HL-60 (cell line): ENCODE results near the gene MDH1.

ENCODE experiments used
- DNase-seq, 2 experiments: peaks; one replicate each; pipeline ENCODE4 v3.0.0-alpha.2; 2010 to 2020; ENCODE audit warnings: low read depth in 1 of 2, low spot score in 1 of 2
- H3K27ac ChIP-seq: fragments of 250-450 bp; sonication (Bioruptor Pico); replicated peaks from 2 replicates; pipeline ENCODE4 v1.5.1; 2020; ENCODE audit warnings: mild to moderate bottlenecking, moderate library complexity
- H3K27me3 ChIP-seq: fragments of 250-450 bp; sonication (Bioruptor Pico); 2 replicates; pipeline ENCODE4 v1.5.1; 2021; ENCODE audit warnings: mild to moderate bottlenecking, moderate library complexity; ENCODE audit not compliant: insufficient read depth, poor library complexity, severe bottlenecking
- H3K4me3 ChIP-seq: replicated peaks from 2 replicates; pipeline ENCODE4 v1.5.1; 2011; ENCODE audit warnings: mild to moderate bottlenecking, control low read depth, low read length; ENCODE audit not compliant: insufficient read depth
- GABPA ChIP-seq: IDR thresholded peaks from 2 replicates; pipeline ENCODE4 v1.6.1; 2012; ENCODE audit warnings: low read depth
- POLR2AphosphoS5 ChIP-seq: IDR thresholded peaks from 2 replicates; pipeline ENCODE4 v1.6.1; 2012; ENCODE audit warnings: low read depth
- REST ChIP-seq: IDR thresholded peaks from 2 replicates; pipeline ENCODE4 v1.6.1; 2012; ENCODE audit warnings: low read depth; ENCODE audit not compliant: insufficient replicate concordance
- SPI1 ChIP-seq: IDR thresholded peaks from 2 replicates; pipeline ENCODE4 v1.6.1; 2012; ENCODE audit warnings: low read depth, mild to moderate bottlenecking, borderline replicate concordance
- TF ChIP-seq, protein P1 (sequence below): IDR thresholded peaks from one replicate; pipeline ENCODE4 v1.5.1; 2011; ENCODE audit warnings: low read length, control low read depth, inconsistent platforms; ENCODE audit not compliant: insufficient read depth

The MDH1 gene

DNA sequence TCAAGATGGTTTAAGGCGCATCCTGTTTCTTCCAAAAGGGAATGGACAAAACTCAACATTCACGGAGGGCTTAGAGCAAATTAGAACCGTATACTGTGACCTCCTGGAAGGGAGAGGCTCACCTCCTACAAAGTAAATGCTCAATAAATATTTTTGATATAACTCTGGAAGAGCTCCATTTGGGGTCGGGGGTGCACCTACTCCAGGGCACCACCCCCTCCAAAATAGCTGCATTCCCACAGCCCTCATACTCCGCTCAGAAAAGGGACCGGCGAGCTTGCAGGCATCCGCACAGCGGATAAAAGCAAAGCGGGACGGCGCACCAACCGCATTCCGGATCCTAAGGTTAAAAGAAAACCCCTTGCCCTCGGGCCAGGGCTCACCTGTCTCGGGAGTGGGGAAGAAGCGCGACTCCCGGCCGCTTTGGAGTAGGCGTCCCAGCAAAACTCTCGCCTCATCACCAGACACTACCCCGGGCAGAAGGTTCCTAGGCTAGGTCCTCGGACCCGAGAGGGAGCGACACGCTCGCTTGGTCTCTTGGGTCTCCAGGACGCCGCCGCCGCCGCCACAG, 864 bp upstream of the MDH1 start:
- DNase-seq, result no peak
- no peaks in the 10 kb centered on the region for H3K27me3 ChIP-seq
- peak overlapping the region; percentile 90 for H3K4me3 ChIP-seq
- H3K27ac ChIP-seq, result peak overlapping the region; percentile 88
- TF ChIP-seq GABPA, result peak; percentile 77
- TF ChIP-seq REST, result peak; percentile 3
- TF ChIP-seq SPI1, result no peak
- no peak for TF ChIP-seq POLR2AphosphoS5

DNA sequence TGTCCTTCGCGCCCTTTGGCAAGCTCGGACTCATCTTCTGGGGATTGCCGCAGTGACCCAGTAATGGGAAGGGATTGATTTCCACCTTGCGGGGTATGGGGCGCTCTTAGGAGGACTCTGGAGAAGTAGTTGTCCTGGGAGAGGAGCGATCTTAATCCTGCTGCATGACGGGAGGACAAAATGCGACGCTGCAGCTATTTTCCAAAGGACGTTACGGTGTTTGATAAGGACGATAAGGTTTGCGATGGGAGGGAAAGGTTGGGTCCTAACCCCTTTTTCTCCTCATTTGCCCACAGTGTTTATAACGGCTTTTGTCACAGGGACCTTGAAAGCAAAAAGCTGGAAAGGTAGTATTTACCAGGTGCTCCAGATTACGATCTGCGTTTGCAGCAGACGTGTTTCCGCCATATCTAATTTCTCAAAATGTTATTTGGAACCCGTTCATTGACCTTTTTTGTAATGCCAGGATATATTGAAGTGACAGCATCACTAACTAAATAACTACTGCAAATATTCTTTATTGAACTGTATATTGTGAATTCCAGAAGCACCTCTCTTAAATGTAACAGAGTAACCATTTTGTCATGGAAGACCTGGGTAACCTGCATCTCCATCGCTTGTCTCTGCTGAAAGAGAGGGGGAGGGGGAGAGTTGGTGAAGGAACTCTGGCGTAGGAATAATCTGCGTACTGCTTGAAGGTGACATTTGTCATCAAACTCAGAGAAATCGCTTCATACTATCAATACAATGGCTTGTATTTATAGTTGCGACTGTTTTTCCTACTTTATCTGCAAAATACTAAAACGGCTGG, 590 bp downstream of the MDH1 start:
- Histone ChIP-seq H3K27ac (peak overlapping the region; percentile 88), H3K4me3 (peak overlapping the region; percentile 90), H3K27me3 (no peaks in the 10 kb centered on the region)
- TF ChIP-seq, protein P1, sequence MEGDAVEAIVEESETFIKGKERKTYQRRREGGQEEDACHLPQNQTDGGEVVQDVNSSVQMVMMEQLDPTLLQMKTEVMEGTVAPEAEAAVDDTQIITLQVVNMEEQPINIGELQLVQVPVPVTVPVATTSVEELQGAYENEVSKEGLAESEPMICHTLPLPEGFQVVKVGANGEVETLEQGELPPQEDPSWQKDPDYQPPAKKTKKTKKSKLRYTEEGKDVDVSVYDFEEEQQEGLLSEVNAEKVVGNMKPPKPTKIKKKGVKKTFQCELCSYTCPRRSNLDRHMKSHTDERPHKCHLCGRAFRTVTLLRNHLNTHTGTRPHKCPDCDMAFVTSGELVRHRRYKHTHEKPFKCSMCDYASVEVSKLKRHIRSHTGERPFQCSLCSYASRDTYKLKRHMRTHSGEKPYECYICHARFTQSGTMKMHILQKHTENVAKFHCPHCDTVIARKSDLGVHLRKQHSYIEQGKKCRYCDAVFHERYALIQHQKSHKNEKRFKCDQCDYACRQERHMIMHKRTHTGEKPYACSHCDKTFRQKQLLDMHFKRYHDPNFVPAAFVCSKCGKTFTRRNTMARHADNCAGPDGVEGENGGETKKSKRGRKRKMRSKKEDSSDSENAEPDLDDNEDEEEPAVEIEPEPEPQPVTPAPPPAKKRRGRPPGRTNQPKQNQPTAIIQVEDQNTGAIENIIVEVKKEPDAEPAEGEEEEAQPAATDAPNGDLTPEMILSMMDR, result no peak
- no peak; the same call in 1 of the 2 replicates for TF ChIP-seq POLR2AphosphoS5
- TF ChIP-seq GABPA, result no peak
- no peak for TF ChIP-seq SPI1
- no peak for TF ChIP-seq REST
- DNase-seq, result peak in 1 of 2 experiments; percentile 12

DNA sequence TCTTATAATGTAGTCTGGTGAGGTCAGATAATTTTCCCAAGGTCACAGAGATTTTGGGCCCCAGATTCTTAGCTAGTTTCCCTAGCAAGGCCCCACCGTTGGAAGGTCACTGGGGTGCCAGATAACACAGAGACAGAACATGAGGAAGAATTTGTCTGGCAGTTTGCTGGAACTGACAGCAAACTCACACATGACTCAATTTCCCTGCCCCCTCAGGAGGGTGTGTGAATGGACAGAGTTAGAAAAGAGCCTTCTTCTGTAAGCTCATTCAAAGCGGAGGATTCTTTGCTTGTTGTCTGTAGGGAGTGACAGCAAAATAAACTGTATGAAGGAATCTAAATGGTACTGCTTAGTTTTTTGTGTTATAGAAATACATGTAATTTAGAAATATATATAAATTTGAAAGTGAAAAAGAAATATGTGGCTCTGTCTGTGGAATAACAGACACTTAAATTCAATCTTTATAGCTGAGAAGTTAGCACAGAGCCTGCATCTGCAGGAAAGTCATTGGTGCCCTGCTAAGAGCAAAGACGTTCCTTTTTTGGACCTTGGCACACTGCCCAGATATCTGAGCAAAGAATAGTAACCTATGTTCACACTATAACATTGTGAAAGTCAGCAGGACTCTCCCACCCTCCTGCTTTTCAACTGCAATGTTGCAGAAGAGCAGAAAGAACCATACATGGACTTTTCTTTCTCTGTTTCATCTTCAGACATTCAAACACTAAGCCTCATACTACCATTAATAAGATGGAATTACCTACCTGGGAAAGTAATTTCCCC, 2.1 kb downstream of the MDH1 start:
- peak; percentile 90 to 95 for DNase-seq
- Histone ChIP-seq H3K4me3 (peak overlapping the region; percentile 90), H3K27ac (peak overlapping the region; percentile 88), H3K27me3 (no peaks in the 10 kb centered on the region)
- TF ChIP-seq REST (no peak), POLR2AphosphoS5 (no peak)
- TF ChIP-seq, protein P1, result no peak
